Right kidney (tissue), 9 donors: ENCODE results near the gene SNCA.
A peak's percentile ranks its signal among the peaks of the same experiment; 100 is the strongest.

Experiments
- DNase-seq: peaks from one replicate; pipeline ENCODE4 v3.0.0-alpha.2; 2016
- long read RNA-seq, 8 donors: transcript quantifications; one replicate each; lab custom pipeline, GENCODE V29; 2026

SNCA gene
- long read RNA-seq, donor 1, transcript SNCA-205 (6 exons, 1,290 nt) = major isoform, 14 of 21 reads
- long read RNA-seq, donor 1, transcript SNCA-203 (6 exons, 1,420 nt) = minor isoform, 6 of 21 reads
- long read RNA-seq, donor 1, partial matches to known transcripts = 0 of 21 reads
- long read RNA-seq, donor 1, other reads (novel, unspliced or antisense) = 0 of 21 reads
- long read RNA-seq, donor 2, transcript SNCA-205 (6 exons, 1,290 nt) = major isoform, 10 of 18 reads
- long read RNA-seq, donor 2, transcript SNCA-203 (6 exons, 1,420 nt) = minor isoform, 7 of 18 reads
- long read RNA-seq, donor 2, partial matches to known transcripts = 0 of 18 reads
- long read RNA-seq, donor 2, other reads (novel, unspliced or antisense) = 0 of 18 reads
- long read RNA-seq, donor 3, transcript SNCA-205 (6 exons, 1,290 nt) = major isoform, 8 of 11 reads
- long read RNA-seq, donor 3, partial matches to known transcripts = 0 of 11 reads
- long read RNA-seq, donor 3, other reads (novel, unspliced or antisense) = 0 of 11 reads
- long read RNA-seq, donor 4, transcript SNCA-205 (6 exons, 1,290 nt) = major isoform, 9 of 17 reads
- long read RNA-seq, donor 4, transcript SNCA-203 (6 exons, 1,420 nt) = minor isoform, 8 of 17 reads
- long read RNA-seq, donor 4, partial matches to known transcripts = 0 of 17 reads
- long read RNA-seq, donor 4, other reads (novel, unspliced or antisense) = 0 of 17 reads
- long read RNA-seq, donor 5, transcript SNCA-205 (6 exons, 1,290 nt) = major isoform, 13 of 19 reads
- long read RNA-seq, donor 5, transcript SNCA-203 (6 exons, 1,420 nt) = minor isoform, 5 of 19 reads
- long read RNA-seq, donor 5, partial matches to known transcripts = 0 of 19 reads
- long read RNA-seq, donor 5, other reads (novel, unspliced or antisense) = 0 of 19 reads
- long read RNA-seq, donor 6, transcript SNCA-205 (6 exons, 1,290 nt) = major isoform, 11 of 17 reads
- long read RNA-seq, donor 6, transcript SNCA-203 (6 exons, 1,420 nt) = minor isoform, 5 of 17 reads
- long read RNA-seq, donor 6, partial matches to known transcripts = 0 of 17 reads
- long read RNA-seq, donor 6, other reads (novel, unspliced or antisense) = 0 of 17 reads
- long read RNA-seq, donor 7, transcript SNCA-205 (6 exons, 1,290 nt) = major isoform, 19 of 29 reads
- long read RNA-seq, donor 7, partial matches to known transcripts = 5 of 29 reads
- long read RNA-seq, donor 7, other reads (novel, unspliced or antisense) = 0 of 29 reads
- long read RNA-seq, donor 8, transcript SNCA-205 (6 exons, 1,290 nt) = major isoform, 11 of 15 reads
- long read RNA-seq, donor 8, partial matches to known transcripts = 0 of 15 reads
- long read RNA-seq, donor 8, other reads (novel, unspliced or antisense) = 0 of 15 reads

DNA sequence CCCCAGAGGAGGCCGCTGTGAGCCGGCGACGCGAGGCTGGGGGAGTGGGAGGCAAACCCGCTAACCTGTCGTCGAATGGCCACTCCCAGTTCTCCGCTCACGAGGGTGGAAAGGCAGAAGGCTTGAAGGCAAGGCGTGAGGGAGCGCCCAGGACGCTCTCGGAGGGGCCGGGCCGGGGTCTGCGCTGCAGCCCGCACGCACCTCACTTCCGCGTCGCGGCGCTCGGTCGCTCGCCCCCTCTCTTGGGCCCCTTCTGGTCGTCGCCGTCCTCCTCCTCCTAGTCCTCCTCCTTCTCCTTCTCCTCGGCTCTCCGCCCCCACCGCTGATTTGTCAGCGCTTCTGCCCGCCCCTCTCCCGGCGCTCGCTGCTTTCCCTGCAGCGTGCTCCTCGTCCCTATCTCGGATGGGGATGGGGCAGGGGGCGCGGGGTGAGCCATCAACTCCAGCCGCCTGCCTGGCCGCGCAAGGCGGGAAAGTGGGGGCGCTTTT lies at the start of gene SNCA:
TSS of gene SNCA (minus strand) at position 265 of the 488 bp plus-strand sequence. CDS start 1,494 bp downstream, outside the sequence.
- peak; percentile 83 for DNase-seq

DNA sequence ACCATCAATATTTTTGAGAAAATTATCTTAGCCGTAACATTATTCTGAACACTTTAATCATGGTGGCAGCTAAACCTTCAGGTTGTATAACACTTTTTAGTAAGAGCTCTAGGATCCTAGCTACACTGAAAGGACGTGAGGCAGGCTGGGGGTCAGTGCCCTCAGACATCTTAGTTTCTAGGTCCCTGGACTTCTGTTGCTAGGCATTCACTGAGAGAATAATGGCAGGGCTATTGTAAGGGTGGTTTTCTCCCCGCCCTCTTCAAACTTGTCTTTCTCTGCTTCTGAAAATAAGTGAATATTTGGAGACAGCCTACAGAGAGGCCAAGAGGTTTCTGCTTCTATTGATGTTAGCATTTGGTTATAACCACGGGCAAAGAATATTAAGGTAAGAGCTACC lies 42.3 kb upstream of the SNCA start:
- DNase-seq = no peak

DNA sequence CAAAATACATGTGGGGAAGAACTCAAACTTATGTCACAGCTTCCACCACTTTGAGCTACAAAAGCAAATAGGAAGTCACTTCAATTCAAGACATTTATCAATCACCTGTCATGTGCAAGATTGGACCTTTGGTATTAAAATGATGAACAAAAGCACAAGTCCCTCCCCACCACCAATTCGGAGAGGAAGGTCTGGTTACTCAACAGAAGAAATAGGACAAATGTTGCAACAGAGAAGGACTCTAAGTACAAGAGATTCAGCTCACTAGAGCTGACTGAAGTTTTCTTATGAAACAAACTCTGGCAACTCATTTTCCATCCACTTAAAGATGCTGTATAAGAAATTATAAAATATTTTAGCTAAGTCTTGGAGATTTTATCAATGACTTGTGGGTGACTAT lies 41.6 kb upstream of the SNCA start:
- no peak for DNase-seq

DNA sequence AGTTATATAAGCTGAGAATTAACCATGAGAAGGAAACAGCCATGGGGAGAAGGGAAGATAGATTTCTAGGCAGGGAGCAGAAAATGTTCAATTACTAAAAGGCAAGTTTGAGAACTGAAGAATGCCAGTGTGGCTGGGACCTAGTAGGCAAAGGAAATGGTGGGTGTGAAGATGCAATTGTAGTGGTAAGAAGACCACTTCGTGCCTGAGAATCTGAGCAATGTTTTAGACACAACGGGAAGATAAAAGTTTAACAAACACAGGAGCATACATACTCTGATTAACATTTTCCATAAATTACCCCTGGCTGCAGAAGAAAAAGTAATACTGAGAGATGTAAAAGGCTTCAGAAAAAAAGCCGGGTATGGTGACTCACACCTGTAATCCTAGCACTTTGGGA lies 39.6 kb upstream of the SNCA start:
- no peak for DNase-seq

DNA sequence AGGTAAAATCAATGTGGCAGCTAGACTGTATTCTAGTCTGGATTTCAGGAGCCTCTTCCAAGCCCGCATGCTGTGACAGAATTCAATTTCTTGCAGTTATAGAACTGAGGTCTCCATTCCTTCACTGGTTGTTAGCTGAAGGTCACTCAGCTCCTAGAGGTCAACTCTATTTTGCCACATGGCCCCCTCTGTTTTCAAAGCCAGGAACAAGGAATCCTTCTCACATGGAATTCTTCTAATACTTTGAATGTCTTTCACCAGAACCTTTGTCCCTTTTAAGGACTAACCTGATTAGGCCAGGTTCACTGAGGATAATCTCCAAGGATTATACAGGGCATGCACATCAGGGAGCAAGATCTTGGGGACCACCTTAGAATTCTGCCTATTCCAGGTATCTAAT lies 34.2 kb upstream of the SNCA start:
- no peak for DNase-seq

DNA sequence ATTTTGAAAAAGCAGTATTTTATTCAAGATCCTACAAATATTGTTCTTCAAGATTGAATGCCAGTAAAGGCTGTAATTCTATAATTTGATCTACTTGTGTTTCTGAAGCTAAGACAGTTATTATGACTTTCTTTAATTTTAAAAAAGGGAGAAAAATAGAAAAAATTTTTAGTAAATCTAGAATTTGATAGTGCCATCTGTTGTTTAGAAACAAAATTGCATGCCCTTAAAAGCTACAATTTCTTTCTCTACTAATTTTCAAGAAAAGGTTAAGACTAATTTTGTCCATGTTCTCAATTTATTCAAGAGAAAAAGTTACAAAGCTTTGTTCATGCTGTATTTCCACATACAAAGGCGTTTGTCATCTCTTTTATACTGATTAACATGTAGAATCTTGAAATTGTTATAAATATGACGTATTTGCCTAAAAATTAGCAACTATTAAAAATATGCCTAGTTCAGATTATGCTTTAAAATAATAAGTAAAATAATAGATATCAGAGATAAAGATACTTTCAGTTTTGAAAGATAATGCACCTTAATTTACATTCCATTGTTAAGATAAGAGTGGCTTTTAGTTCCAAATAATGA lies 32.1 kb upstream of the SNCA start:
- DNase-seq = no peak

DNA sequence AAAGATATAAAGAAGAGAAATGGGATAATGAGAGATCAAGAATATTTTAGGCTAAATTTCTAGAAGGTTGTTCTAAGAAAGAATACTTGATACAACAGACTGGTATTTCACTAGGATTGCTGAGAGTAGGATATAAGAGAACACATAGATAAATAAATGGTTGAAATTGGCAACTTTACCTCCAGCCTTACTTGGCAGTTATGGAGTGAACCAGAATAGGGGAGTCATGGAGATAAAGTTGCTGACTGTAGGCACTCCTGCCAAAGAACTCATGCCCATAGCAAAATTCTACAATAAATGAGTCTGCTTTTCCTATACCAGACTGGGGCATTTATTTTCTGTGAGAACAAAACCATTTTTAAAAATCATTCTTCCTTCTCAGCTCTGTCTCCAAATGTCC lies 31.3 kb upstream of the SNCA start:
- DNase-seq = no peak

DNA sequence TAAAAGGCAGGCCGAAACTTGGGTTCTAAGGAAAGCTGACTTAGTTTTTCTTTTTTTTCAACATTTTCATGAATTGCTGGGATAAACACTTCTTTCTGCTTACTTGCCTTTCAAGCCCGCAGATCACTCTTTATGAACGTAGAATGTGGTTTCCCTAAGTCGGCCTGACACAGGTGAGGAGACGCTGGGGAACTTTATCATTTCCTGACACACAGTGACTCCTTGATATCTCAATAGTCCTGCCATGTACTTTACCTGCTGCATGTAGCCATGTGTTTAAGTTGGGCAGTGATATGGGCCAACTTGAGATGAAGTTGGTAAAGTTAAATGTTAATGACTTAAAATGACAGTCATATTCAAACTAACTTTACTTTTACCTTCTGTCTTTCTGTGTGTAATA lies 26.6 kb upstream of the SNCA start:
- DNase-seq = no peak

DNA sequence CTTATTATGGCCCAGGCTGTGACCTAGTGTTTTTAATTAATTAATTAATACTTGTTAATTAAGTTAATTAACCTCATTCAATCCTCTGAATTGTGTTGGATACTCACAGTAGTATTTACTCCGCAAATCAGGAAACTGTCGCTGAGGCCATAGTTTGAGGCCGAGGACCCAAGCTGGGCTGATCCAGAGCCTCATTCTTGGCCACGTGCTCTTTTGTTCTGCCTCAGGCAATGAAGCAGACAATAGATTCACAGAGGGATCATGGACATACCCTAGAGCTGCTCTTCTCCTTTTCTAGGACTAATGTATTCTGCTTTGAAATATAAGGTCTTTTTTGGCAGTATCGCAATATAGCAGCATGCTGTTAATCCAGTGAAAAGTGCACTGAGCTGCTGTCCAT lies 24.0 kb upstream of the SNCA start:
- DNase-seq = no peak

DNA sequence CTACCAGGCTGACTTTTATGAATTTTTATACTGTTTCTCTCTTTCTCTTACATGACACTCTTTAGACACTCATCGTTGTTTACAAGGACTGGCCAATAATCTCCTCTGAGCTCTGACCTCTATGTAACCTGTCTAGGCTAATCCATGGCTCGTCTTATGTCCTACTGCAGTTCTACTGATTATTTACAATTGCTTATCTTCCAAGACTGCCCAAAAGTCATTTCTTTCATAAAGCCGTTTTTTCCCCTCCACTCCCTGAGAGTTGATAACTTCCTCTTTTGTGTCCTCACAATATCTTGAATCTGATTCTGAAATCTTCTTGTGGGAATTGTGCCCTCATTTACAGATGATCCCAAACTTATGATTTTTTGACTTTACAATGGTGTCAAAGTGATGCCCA lies 18.3 kb upstream of the SNCA start:
- DNase-seq = no peak

DNA sequence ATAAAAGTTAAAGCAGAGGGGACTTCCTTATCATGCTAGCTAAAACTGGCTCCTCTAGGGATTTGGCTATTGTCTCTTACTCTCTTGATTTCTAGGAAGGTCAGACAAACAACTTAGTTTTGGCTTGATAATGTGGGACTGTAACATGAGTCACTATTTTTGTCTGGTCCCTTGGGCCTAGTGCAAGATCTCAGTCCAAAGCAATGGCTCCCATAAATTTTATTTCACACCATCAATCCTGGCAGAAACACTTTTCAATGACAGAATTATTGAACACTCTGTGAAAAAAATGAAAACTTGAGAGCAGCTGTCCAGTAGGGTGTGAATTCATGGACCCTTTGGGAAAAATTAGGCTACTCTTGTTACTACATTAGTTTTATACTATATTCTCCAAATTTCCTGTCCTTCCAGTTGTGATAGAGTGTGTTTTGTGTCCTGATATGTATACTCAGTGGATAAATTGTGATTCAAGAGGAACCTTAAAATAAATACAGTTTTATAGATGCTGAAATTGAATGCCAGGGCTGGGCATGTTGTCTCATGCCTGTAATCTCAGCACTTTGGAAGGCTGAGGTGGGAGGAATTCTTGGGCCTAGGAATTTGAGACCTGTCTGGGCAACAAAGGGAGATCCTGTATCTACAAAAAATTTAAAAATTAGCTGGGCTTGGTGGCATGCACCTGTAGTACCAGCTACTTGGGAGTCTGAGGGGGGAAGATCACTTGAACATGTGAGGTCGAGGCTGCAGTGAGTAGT lies 10.8 kb upstream of the SNCA start:
- DNase-seq = no peak

DNA sequence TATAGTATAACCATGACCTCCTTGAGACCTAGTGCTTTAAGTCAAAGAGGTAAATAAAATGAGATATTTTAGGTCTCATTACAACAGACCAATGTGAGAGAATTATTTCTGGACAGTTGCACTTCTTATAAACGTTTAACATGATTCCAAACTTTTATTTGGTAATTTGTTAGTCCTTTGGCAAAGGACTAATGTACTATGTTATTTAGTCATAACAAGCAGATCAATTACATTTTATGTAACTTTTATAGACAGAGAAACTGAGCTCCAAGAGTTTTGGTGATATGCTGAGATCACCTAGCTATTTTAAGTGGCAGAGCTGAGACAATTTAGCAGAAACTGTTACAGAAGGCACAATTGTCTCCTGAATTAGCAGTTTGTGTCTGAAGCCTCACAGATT lies 2.6 kb upstream of the SNCA start:
- DNase-seq = no peak

DNA sequence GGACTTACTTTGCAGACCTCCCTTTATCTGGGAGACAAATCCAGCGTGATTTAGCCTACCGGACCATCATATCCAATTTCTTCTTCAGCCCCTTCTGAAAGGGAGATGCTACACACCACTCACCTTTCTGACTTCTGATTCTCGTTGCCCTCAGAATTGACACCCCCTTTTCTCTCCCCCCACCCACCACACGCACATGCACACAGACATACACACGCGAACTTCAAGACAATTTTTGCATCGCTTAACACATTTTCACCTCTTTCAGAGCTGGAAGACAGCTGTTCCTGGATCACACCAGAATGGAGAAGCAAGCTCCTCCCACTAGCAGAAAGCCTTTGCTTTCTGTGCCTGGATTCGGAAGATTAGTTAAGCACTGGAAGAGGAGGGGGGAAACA lies 1.0 kb upstream of the SNCA start:
- no peak for DNase-seq

DNA sequence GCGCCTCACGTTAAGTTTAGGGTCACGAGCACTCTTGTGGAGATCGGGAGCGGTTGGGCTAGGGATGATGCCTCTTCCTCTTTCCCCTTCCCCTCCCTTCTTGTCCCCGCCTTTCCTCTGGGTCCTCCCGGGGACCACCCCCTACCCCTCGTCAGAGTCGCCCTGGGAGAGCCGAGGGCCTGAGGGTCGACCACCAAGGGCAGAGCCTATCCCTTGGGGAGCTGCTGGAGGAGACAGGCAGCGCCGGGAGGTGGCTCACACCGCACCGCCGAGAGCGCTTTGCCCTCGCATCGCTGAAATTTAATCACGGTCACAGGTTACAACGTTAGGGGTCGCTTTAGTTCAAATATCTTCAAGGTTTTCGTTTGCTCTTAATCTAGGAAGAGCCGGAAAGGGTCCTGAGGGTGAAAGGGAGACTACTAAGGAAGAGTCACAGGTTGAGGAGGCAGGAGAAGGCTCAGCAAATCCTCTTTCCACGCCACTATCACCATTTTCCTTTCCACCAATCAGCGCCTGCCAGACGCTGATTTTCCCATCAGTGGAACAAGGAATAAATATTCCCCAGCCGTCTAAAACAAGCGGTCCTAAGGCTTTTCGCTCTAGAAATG lies 528 bp upstream of the SNCA start:
- DNase-seq = peak; percentile 76

DNA sequence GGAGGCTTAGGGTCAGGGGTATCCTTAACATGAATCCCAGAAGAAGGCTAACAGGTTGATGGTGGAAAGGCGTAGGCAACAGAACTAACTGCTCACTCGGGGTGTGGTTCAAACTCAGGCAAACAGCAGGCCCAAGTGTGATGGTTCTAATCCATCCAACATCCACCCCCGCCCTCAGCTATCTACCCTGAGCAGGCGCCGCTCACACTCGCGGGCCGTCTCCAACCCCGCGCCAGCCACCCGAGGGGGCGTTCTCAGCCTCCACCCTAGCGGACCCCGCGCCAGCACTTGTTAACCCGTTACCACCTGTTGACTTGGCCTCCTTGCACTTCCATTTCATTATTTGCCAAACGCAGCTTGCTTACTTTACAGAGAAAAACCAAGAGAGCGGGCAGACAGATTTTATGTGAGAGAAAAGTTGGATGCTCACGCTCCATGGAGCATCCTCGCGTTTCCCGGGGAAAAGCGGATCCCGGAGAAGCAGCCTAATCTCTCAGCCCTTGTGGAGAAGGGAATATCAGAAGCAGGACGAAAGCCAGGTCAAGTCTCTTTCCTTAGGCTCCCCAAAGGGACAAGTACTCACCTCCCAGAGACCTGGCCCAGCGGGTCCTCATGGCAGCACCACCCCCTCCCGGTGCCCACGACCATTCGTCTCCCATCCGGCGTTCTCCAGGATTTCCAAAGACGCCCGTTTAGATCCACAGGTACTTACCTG lies 773 bp downstream of the SNCA start:
- DNase-seq = peak; percentile 61

DNA sequence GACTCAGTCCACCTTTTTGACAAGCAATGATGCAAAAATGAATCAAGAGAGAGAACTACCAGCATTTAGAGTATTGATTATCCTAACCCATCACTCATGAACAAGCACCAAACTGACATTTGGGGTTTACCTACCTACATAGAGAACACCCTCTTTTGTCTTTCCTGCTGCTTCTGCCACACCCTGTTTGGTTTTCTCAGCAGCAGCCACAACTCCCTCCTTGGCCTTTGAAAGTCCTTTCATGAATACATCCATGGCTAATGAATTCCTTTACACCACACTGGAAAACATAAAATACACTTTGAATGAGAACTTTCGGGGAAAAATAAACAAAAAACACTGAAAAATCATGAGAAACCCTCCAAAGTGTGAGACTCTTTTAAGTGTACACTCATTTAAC lies 1.5 kb downstream of the SNCA start:
- DNase-seq = no peak

DNA sequence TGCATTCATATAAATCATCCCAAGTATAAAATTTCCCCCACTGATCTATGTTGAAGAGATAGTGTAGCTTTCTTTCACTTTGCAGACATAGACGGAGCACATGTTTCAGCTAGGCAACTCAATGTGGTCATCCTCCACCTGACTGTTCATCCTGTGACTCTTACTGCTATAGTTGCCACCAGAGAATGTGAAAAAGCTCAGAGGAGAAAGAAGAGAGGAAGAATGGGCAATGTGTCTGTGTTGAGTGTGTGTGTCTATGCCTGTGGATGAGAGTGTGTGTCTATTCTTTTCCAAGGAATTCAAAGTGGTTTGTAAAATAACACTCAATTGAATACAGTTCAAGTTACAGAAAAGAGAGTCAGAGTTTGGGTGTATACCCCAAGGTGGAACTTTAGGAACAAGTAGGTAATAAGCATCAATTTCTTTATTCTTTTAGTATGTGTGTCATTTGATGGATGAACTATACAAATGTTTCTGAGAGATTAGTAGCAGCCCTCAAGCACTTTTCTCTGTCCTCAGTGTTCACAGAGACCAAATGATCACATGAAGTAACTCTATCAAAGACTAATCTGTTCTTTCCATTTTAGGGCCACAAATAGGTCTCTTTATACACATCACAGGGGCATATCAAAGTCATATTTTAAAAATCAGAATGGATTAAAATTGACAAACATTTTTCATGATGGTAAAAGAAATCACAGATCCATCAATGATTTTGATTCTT lies 2.3 kb downstream of the SNCA start:
- DNase-seq = no peak

DNA sequence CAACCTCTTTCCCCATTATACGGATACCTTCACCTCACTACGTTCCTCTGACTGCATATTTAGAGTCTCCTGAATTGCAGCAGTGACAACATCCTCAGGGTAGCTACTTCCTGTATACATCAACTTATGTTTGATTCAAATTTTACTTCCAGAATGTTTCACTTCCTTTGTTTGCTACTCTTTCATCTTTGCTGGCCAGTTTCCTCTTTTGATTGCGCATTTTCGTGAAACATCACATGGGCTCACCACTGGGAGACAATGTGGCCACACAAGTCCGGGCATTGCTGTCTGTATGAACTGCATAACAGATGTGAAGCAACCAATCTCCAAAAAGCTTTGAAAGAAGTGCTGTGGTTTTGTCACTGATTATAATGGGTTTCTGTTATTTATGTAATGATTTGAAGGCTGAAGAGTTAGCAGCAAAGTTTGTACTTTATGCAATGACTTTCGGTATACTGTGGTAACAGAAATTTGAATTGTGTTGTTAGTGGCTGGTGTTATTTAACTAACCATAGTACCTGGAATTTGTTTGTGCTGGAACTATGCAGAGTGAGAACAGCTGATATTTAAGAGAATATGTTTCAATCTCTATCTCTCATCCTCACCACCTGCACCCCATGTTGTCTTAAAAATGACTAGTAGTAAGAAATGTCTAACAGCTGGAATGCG lies 7.4 kb downstream of the SNCA start:
- DNase-seq = no peak

DNA sequence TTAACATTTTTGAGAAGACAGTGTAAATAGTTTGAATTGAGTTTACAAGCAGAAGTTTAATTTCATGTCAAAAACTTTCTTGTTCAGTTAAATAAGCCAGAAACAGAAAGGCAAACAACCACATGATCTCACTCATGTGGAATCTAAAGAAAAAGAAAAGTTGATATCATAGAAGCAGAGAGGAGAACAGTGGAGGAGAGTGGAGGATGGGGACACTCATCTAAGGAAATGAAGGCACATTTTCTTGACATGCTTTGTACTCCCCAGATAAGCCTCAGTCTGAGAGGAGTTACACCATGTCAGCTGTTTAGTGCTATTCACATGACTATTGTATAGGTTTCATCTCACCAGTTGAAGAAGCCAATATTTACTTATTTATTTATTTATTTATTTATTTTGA lies 13.5 kb downstream of the SNCA start:
- no peak for DNase-seq
